GM12878 (cell line): Measurements from ENCODE around the gene TTC9B.

ENCODE experiments used
- CTCF ChIP-seq, 3 experiments: IDR thresholded peaks in 2 of 3; conservative IDR thresholded peaks in 1 of 3; 2 replicates each; pipeline ENCODE4 v1.5.1; 2011; ENCODE audit warnings: low read depth in 3 of 3, low read length in 3 of 3, mild to moderate bottlenecking in 3 of 3, control low read depth in 2 of 3, moderate library complexity in 2 of 3, inconsistent platforms in 1 of 3, mixed read lengths in 1 of 3; ENCODE audit not compliant: control insufficient read depth in 2 of 3, insufficient read depth in 1 of 3; ENCODE audit errors: extremely low read depth in 1 of 3
- FOS ChIP-seq: IDR thresholded peaks from 3 replicates; pipeline ENCODE4 v1.6.1; 2011; ENCODE audit warnings: borderline replicate concordance; ENCODE audit not compliant: insufficient read length; ENCODE audit errors: extremely low read depth

- no peak for TF ChIP-seq CTCF (IDR thresholded peaks at IDR 0.05 in 2 of 3, conservative IDR thresholded peaks at IDR 0.05 in 1 of 3; ENCODE audit: control insufficient read depth in 2 of 3, extremely low read depth in 1 of 3, insufficient read depth in 1 of 3, low read depth in 3 of 3, low read length in 3 of 3)
- no peak for TF ChIP-seq FOS
Observed at GRCh38 chr19:40252395-40252794, 34.2 kb upstream of the TTC9B start.
